GM12874 (cell line): ENCODE data around the gene LYAR.

Experiments used
- TF ChIP-seq, protein P1 (sequence below): IDR thresholded peaks from 2 replicates; pipeline ENCODE4 v1.5.1; 2011; ENCODE audit warnings: low read depth, mild to moderate bottlenecking, control low read depth, low read length, moderate library complexity; ENCODE audit not compliant: insufficient read depth

The LYAR gene

GRCh38 chr4:4289941-4290850 is at the start of gene LYAR, which contains the start of gene ZBTB49:
LYAR (minus strand) TSS chr4:4290154; CDS start chr4:4283742, 6,412 bp downstream.
ZBTB49 (plus strand) TSS chr4:4290251; CDS start chr4:4299946, 9,695 bp downstream.
- TF ChIP-seq, protein P1, sequence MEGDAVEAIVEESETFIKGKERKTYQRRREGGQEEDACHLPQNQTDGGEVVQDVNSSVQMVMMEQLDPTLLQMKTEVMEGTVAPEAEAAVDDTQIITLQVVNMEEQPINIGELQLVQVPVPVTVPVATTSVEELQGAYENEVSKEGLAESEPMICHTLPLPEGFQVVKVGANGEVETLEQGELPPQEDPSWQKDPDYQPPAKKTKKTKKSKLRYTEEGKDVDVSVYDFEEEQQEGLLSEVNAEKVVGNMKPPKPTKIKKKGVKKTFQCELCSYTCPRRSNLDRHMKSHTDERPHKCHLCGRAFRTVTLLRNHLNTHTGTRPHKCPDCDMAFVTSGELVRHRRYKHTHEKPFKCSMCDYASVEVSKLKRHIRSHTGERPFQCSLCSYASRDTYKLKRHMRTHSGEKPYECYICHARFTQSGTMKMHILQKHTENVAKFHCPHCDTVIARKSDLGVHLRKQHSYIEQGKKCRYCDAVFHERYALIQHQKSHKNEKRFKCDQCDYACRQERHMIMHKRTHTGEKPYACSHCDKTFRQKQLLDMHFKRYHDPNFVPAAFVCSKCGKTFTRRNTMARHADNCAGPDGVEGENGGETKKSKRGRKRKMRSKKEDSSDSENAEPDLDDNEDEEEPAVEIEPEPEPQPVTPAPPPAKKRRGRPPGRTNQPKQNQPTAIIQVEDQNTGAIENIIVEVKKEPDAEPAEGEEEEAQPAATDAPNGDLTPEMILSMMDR: no peak

- TF ChIP-seq, protein P1: no peak
These were observed 49.6 kb upstream of the LYAR start for GRCh38 chr4:4339504-4340085.

GRCh38 chr4:4338210-4339001 is 48.5 kb upstream of the LYAR start:
- TF ChIP-seq, protein P1: no peak

DNA sequence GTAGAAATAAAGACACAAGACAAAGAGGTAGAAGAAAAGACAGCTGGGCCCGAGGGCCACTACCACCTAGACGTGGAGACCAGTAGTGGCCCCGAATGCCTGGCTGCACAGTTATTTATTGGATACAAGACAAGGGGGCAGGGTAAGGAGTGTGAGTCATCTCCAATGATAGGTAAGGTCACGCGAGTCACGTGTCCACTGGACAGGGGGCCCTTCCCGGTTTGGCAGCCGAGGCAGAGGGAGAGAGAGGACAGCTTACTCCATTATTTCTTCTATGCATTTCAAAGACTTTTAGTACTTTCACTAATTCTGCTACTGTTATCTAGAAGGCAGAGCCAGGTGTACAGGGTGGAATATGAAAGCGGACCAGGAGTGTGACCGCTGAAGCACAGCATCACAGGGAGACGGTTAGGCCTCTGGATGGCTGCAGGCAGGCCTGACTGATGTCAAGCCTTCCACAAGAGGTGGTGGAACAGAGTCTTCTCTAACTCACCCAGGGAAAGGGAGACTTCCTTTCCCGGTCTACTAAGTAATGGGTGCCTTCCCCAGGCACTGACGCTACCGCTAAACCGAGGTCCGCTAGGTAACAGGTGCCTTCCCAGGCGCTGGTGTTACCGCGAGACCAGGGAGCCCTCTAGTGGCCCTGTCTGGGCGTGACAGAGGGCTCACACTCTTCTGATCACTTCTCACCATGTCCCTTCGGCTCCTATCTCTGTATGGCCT is 45.0 kb upstream of the LYAR start:
- TF ChIP-seq, protein P1: peak; percentile 87

DNA sequence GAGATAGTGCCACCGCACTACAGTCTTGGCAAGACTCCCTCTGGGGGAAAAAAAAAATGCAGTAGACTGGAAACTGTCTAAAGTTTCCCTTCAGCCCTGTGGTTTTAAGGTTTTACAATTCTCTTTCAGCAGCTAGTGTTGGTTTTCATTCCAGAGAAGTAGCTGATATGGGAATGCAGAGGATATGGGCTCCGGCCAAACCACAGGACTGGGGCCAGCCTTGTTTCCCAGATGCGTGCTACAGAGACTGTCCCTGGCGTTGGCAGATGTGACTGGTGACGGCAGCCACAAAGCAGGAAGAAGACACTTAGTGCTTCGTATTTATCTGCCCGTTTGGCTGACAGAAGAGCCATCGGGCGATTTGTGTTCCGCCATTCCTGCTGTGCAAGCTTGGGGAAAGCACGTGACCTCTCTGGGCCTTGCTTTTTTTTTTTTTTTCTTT is 43.3 kb upstream of the LYAR start:
- TF ChIP-seq, protein P1: no peak

GRCh38 chr4:4332529-4332928 is 42.6 kb upstream of the LYAR start:
- TF ChIP-seq, protein P1: no peak
